Measurements from ENCODE around the gene DUS1L.
A peak's percentile ranks its signal among the peaks of the same experiment; 100 is the strongest.

DUS1L gene

DNA sequence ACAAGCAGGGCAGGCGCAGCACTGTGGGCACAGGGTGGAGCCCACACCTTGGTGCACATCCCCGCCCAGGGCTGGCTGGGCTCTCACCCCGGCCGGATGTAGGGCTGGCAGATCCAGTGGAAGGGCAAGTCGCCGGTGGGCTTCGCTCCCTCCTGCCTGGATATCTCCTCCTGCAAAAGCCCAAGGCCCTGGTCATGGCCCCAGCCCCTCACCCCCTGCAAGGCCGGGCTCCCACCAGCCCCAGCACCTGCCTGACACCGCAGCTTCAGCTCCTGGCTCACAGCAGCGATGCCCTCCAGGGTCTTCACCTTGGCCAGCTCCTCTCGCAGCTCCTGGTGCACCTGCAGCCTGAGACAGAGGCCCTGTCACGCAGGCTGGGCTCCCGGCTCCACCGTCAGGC, 5.0 kb downstream of the DUS1L start:
- no peak overlapping the region for H3K4me3 ChIP-seq (ENCODE audit: severe bottlenecking)
- TF ChIP-seq CTCF (IDR thresholded peaks at IDR 0.05; ENCODE audit: poor library complexity, severe bottlenecking): no peak
- ATAC-seq (ENCODE audit: low read depth) (no peak), DNase-seq (ENCODE audit: low spot score) (no peak)
- H3K27me3 ChIP-seq (ENCODE audit: insufficient read depth, poor library complexity, severe bottlenecking): no peaks in the 10 kb centered on the region
- H3K27ac ChIP-seq (ENCODE audit: poor library complexity, severe bottlenecking): no peak overlapping the region
- no peaks in the 10 kb centered on the region for H3K9me3 ChIP-seq (ENCODE audit: severe bottlenecking)
- H3K36me3 ChIP-seq (ENCODE audit: low read depth): peaks cover 85% of the 10 kb centered on the region
- no peaks in the 10 kb centered on the region for H3K4me1 ChIP-seq (ENCODE audit: insufficient read depth, poor library complexity, severe bottlenecking)

DNA sequence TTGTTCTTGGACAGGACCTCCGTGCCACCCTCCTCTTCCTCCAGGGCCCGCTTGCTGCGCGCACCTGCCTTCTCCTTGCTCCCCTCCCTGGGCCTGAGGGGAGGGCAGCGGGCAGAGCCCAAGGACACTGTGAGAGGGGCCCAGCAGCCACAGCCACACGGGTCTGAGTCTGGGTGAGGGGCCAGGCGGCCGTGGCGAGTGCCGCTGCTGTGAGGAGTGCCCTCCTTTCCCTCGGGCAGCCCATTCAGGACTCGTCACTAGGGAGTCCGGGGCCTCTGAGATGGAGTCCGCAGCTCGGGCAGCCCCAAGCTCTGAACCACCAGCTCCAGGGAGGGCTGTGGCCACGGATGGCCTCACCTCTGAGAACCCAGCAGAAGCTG, 5.6 kb downstream of the DUS1L start:
- Histone ChIP-seq H3K36me3 (ENCODE audit: low read depth) (peaks cover 89% of the 10 kb centered on the region), H3K4me1 (ENCODE audit: insufficient read depth, poor library complexity, severe bottlenecking) (no peaks in the 10 kb centered on the region), H3K27me3 (ENCODE audit: insufficient read depth, poor library complexity, severe bottlenecking) (no peaks in the 10 kb centered on the region), H3K4me3 (ENCODE audit: severe bottlenecking) (no peak overlapping the region), H3K9me3 (ENCODE audit: severe bottlenecking) (no peaks in the 10 kb centered on the region), H3K27ac (ENCODE audit: poor library complexity, severe bottlenecking) (no peak overlapping the region)
- DNase-seq (ENCODE audit: low spot score) (no peak), ATAC-seq (ENCODE audit: low read depth) (no peak)
- no peak for TF ChIP-seq CTCF (IDR thresholded peaks at IDR 0.05; ENCODE audit: poor library complexity, severe bottlenecking)

GRCh38 chr17:82059272-82060000, 6.2 kb downstream of the DUS1L start:
- no peak overlapping the region for H3K4me3 ChIP-seq (ENCODE audit: severe bottlenecking)
- H3K9me3 ChIP-seq (ENCODE audit: severe bottlenecking): no peaks in the 10 kb centered on the region
- TF ChIP-seq CTCF (IDR thresholded peaks at IDR 0.05; ENCODE audit: poor library complexity, severe bottlenecking): no peak
- no peaks in the 10 kb centered on the region for H3K4me1 ChIP-seq (ENCODE audit: insufficient read depth, poor library complexity, severe bottlenecking)
- no peaks in the 10 kb centered on the region for H3K27me3 ChIP-seq (ENCODE audit: insufficient read depth, poor library complexity, severe bottlenecking)
- H3K27ac ChIP-seq (ENCODE audit: poor library complexity, severe bottlenecking): no peak overlapping the region
- DNase-seq (ENCODE audit: low spot score) (peak; percentile 68), ATAC-seq (ENCODE audit: low read depth) (0 out of 3 replicates have a peak, but pooled peaks have one; percentile 1)
- peaks cover 93% of the 10 kb centered on the region for H3K36me3 ChIP-seq (ENCODE audit: low read depth)

GRCh38 chr17:82058855-82059249, 6.8 kb downstream of the DUS1L start:
- no peak for TF ChIP-seq CTCF (IDR thresholded peaks at IDR 0.05; ENCODE audit: poor library complexity, severe bottlenecking)
- no peaks in the 10 kb centered on the region for H3K27me3 ChIP-seq (ENCODE audit: insufficient read depth, poor library complexity, severe bottlenecking)
- no peak overlapping the region for H3K27ac ChIP-seq (ENCODE audit: poor library complexity, severe bottlenecking)
- ATAC-seq (ENCODE audit: low read depth) (no peak), DNase-seq (ENCODE audit: low spot score) (peak; percentile 70)
- H3K9me3 ChIP-seq (ENCODE audit: severe bottlenecking): no peaks in the 10 kb centered on the region
- H3K36me3 ChIP-seq (ENCODE audit: low read depth): peaks cover 93% of the 10 kb centered on the region
- H3K4me3 ChIP-seq (ENCODE audit: severe bottlenecking): no peak overlapping the region
- H3K4me1 ChIP-seq (ENCODE audit: insufficient read depth, poor library complexity, severe bottlenecking): no peaks in the 10 kb centered on the region

DNA sequence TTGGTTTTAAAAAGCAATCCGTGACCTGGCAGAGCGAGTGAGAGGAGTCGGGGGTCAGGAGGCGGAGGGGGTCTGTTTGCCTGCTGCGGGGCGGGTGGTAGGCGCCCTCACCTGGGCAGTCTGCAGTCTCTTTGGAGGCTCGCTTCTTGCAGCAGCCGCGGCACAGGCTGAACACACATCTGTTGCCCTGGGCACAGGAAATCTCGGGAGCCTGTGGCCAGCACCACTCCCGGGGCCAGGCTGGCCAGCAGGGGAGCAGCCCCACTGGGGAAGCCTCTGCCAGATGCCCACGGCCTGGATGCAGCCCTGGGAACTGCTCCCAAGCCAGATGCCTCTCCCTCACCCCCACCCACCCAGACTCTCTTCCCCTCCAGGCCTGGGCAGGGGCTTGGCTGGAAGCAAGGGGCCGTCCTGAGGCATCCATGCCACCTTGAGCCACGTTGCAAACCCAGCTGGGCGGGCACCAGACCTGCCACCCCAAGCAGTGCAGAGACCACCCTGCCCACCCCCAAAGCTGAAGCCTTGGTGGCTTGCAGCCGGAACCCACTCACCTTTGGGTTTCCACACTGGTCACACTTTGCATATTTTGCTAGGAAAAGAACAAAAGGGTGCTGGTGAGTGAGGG, 7.3 kb downstream of the DUS1L start:
- Histone ChIP-seq H3K9me3 (ENCODE audit: severe bottlenecking) (no peaks in the 10 kb centered on the region), H3K27ac (ENCODE audit: poor library complexity, severe bottlenecking) (no peak overlapping the region), H3K4me3 (ENCODE audit: severe bottlenecking) (no peak overlapping the region), H3K36me3 (ENCODE audit: low read depth) (peaks cover 93% of the 10 kb centered on the region), H3K4me1 (ENCODE audit: insufficient read depth, poor library complexity, severe bottlenecking) (no peaks in the 10 kb centered on the region), H3K27me3 (ENCODE audit: insufficient read depth, poor library complexity, severe bottlenecking) (no peaks in the 10 kb centered on the region)
- DNase-seq (ENCODE audit: low spot score) (no peak), ATAC-seq (ENCODE audit: low read depth) (no peak; the same call in 2 of the 3 replicates)
- no peak for TF ChIP-seq CTCF (IDR thresholded peaks at IDR 0.05; ENCODE audit: poor library complexity, severe bottlenecking)
